WTC11 (cell line): ENCODE measurements around the gene DISP3. TPM values are rescaled to one million over a fixed set of nuclear protein-coding genes. Genes with fewer than 3 reads are reported as not detected.

ENCODE experiments used
- ATAC-seq: fragments of 200-7000 bp; cut with Tn5 transposase; 2 replicates; pipeline ENCODE4 v1.10.0; 2021; ENCODE audit warnings: mild to moderate bottlenecking, moderate library complexity
- CTCF ChIA-PET: fragments of 300-600 bp; sonication (Branson Sonifier 250); formaldehyde crosslinking; loops from one replicate; lab custom pipeline; 2021; ENCODE audit warnings: antibody characterized with exemption; lab: Charles Lee
- POLR2A ChIA-PET: fragments of 350-600 bp; sonication (Branson Sonifier 250); formaldehyde crosslinking; loops from one replicate; lab custom pipeline; 2021; ENCODE audit warnings: antibody characterized with exemption; lab: Charles Lee
- DNase-seq: peaks from one replicate; pipeline ENCODE4 v3.0.0; 2021; ENCODE audit warnings: low spot score
- H3K27ac Mint-ChIP-seq: 2 replicates; pipeline ENCODE4 v1.8.0; 2021; ENCODE audit warnings: mixed read lengths
- H3K27me3 Mint-ChIP-seq: 2 replicates; pipeline ENCODE4 v1.8.0; 2021; ENCODE audit warnings: low read depth, mild to moderate bottlenecking, moderate library complexity, mixed read lengths
- H3K36me3 Mint-ChIP-seq: 2 replicates; pipeline ENCODE4 v1.8.0; 2021; ENCODE audit warnings: mixed read lengths
- H3K4me1 Mint-ChIP-seq: 2 replicates; pipeline ENCODE4 v1.8.0; 2022; ENCODE audit warnings: mixed read lengths
- H3K4me3 Mint-ChIP-seq: 2 replicates; pipeline ENCODE4 v1.8.0; 2021; ENCODE audit warnings: mild to moderate bottlenecking, moderate library complexity, mixed read lengths
- H3K9me3 Mint-ChIP-seq: 2 replicates; pipeline ENCODE4 v1.8.0; 2021; ENCODE audit warnings: mixed read lengths
- EMX1 ChIP-seq: fragments of 250-450 bp; sonication (Bioruptor Pico); IDR thresholded peaks from 2 replicates; pipeline ENCODE4 v1.8.0; 2021; ENCODE audit warnings: mild to moderate bottlenecking
- HMGA2 ChIP-seq: fragments of 250-450 bp; sonication (Bioruptor Pico); IDR thresholded peaks from 2 replicates; pipeline ENCODE4 v1.4.0; 2021; ENCODE audit warnings: mild to moderate bottlenecking, moderate library complexity
- MYBL2 ChIP-seq: sonication (generic); formaldehyde crosslinking; IDR thresholded peaks from 2 replicates; pipeline ENCODE4 v1.8.1; 2023; ENCODE audit warnings: mild to moderate bottlenecking, moderate library complexity, missing genetic modification reagents
- RELA ChIP-seq: sonication (generic); formaldehyde crosslinking; IDR thresholded peaks from 2 replicates; pipeline ENCODE4 v1.8.1; 2022; ENCODE audit warnings: missing genetic modification reagents, mild to moderate bottlenecking, borderline replicate concordance
- TEAD1 ChIP-seq: sonication (generic); formaldehyde crosslinking; IDR thresholded peaks from 2 replicates; pipeline ENCODE4 v1.8.0; 2022; ENCODE audit warnings: mild to moderate bottlenecking, missing genetic modification reagents
- TEAD4 ChIP-seq: sonication (generic); formaldehyde crosslinking; IDR thresholded peaks from 2 replicates; pipeline ENCODE4 v1.8.0; 2022; ENCODE audit warnings: mild to moderate bottlenecking, missing genetic modification reagents
- ZNF138 ChIP-seq: sonication (generic); formaldehyde crosslinking; conservative IDR thresholded peaks from 2 replicates; pipeline ENCODE4 v1.8.1; 2022; ENCODE audit warnings: mild to moderate bottlenecking, moderate library complexity, missing genetic modification reagents
- ZNF396 ChIP-seq: fragments of 250-450 bp; sonication (Bioruptor Pico); IDR thresholded peaks from 2 replicates; pipeline ENCODE4 v1.8.0; 2021; ENCODE audit warnings: mild to moderate bottlenecking, moderate library complexity, borderline replicate concordance
- total RNA-seq: library from RNA; stranded (reverse); gene quantifications from 3 replicates; pipeline ENCODE4 v1.2.3, GENCODE V29; 2021
- TF ChIP-seq, protein P1 (sequence below): fragments of 250-450 bp; sonication (Bioruptor Pico); IDR thresholded peaks from 2 replicates; pipeline ENCODE4 v1.9.0; 2021; ENCODE audit warnings: mild to moderate bottlenecking
- TF ChIP-seq, protein P2 (sequence below): sonication (generic); formaldehyde crosslinking; IDR thresholded peaks from 2 replicates; pipeline ENCODE4 v1.8.1; 2023; ENCODE audit warnings: mild to moderate bottlenecking, missing genetic modification reagents, moderate library complexity
- TF ChIP-seq, protein P3 (sequence below): sonication (generic); formaldehyde crosslinking; IDR thresholded peaks from 2 replicates; pipeline ENCODE4 v1.8.1; 2023; ENCODE audit warnings: mild to moderate bottlenecking, moderate library complexity, missing genetic modification reagents
- TF ChIP-seq, protein P4 (sequence below): sonication (generic); formaldehyde crosslinking; IDR thresholded peaks from 2 replicates; pipeline ENCODE4 v1.8.0; 2023; ENCODE audit warnings: mild to moderate bottlenecking, missing genetic modification reagents
- TF ChIP-seq, protein P5 (sequence below): sonication (generic); formaldehyde crosslinking; IDR thresholded peaks from 2 replicates; pipeline ENCODE4 v1.8.0; 2022; ENCODE audit warnings: mild to moderate bottlenecking, missing genetic modification reagents
- TF ChIP-seq, protein P6 (sequence below): sonication (generic); formaldehyde crosslinking; IDR thresholded peaks from 2 replicates; pipeline ENCODE4 v1.8.1; 2023; ENCODE audit warnings: mild to moderate bottlenecking, missing genetic modification reagents
- TF ChIP-seq, protein P7 (sequence below): sonication (generic); formaldehyde crosslinking; IDR thresholded peaks from 2 replicates; pipeline ENCODE4 v1.8.1; 2022; ENCODE audit warnings: low read depth, mild to moderate bottlenecking, moderate library complexity, missing genetic modification reagents, borderline replicate concordance

DISP3 gene
- total RNA-seq, 1 experiment from 2014 or later, result 6.0 TPM

DNA sequence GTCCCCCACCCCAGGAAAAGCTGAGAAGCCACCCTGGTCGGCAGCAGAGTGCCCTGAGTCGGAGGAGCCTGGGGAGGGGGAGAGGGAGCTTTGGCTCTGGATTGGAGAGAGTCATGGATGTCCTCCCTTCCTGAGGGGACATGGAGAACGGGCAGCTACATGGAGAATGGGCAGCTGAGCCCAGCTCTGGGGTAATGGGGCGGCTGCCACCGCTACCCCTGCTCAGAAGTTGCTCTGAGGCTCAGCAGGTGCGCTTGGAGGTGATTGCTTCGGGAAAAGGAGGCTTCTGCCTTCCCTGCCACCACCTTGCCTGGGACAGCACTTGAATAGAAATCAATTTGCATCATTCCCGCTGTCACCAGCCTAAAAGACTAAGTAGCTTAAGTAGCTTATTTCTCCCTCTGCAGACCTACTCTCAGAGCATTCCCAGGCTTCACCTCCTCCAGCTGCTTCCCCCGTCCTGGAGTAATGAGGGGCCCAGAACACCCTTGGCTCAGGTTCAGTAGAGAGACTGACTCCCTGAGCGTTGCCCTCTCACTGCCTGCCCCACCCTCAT lies 8.3 kb downstream of the DISP3 start (continued):
- TF ChIP-seq, protein P1, sequence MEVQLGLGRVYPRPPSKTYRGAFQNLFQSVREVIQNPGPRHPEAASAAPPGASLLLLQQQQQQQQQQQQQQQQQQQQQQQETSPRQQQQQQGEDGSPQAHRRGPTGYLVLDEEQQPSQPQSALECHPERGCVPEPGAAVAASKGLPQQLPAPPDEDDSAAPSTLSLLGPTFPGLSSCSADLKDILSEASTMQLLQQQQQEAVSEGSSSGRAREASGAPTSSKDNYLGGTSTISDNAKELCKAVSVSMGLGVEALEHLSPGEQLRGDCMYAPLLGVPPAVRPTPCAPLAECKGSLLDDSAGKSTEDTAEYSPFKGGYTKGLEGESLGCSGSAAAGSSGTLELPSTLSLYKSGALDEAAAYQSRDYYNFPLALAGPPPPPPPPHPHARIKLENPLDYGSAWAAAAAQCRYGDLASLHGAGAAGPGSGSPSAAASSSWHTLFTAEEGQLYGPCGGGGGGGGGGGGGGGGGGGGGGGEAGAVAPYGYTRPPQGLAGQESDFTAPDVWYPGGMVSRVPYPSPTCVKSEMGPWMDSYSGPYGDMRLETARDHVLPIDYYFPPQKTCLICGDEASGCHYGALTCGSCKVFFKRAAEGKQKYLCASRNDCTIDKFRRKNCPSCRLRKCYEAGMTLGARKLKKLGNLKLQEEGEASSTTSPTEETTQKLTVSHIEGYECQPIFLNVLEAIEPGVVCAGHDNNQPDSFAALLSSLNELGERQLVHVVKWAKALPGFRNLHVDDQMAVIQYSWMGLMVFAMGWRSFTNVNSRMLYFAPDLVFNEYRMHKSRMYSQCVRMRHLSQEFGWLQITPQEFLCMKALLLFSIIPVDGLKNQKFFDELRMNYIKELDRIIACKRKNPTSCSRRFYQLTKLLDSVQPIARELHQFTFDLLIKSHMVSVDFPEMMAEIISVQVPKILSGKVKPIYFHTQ, result no peak
- TF ChIP-seq ZNF396 (CRISPR knock-in tag) (no peak), MYBL2 (CRISPR knock-in tag) (no peak), ZNF138 (no peak)
- TF ChIP-seq, protein P2, sequence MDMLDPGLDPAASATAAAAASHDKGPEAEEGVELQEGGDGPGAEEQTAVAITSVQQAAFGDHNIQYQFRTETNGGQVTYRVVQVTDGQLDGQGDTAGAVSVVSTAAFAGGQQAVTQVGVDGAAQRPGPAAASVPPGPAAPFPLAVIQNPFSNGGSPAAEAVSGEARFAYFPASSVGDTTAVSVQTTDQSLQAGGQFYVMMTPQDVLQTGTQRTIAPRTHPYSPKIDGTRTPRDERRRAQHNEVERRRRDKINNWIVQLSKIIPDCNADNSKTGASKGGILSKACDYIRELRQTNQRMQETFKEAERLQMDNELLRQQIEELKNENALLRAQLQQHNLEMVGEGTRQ (CRISPR knock-in tag), result no peak
- TF ChIP-seq, protein P3, sequence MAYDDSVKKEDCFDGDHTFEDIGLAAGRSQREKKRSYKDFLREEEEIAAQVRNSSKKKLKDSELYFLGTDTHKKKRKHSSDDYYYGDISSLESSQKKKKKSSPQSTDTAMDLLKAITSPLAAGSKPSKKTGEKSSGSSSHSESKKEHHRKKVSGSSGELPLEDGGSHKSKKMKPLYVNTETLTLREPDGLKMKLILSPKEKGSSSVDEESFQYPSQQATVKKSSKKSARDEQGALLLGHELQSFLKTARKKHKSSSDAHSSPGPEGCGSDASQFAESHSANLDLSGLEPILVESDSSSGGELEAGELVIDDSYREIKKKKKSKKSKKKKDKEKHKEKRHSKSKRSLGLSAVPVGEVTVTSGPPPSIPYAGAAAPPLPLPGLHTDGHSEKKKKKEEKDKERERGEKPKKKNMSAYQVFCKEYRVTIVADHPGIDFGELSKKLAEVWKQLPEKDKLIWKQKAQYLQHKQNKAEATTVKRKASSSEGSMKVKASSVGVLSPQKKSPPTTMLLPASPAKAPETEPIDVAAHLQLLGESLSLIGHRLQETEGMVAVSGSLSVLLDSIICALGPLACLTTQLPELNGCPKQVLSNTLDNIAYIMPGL (CRISPR knock-in tag), result no peak

DNA sequence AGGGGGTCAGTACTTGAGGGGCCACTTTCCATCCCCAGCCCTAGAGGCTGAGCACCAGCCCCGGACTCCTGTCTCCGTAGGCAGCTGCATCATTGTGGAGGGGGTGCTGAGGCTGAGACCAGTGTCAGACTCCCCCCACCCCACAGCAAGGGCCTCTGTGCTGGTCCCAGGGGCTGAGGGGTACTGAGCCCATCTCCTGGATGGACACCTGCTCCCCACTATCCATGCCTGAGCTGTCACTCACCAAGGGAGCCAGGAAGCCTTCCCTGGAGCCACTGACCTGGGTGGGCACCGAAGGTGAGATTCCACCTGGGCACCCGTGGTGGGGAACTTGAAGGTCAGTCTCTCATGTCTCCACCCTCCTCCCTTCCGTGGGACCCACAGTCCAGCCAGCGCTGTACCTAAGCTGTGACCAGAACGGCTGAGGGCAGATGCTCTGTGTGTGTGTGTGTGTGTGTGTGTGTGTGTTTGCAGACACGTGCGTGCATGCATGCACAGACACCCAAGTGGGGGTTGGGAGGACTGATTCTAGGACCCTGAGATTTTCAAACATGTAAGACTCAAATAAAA lies 9.3 kb downstream of the DISP3 start:
- ChIA-PET CTCF (interaction anchor here (0.9 to 4.1 kb wide), 7 partner anchors 9 to 297 kb away, joined by 3 to 24 read pairs (median 5); partner anchors contain the start of gene DISP3), POLR2A (no interaction called here)
- H3K27ac Mint-ChIP-seq, result no peak overlapping the region
- H3K36me3 Mint-ChIP-seq, result 0 out of 2 replicates have a peak, but pooled peaks cover 3% of the 10 kb centered on the region
- no peaks in the 10 kb centered on the region for H3K27me3 Mint-ChIP-seq
- no peak for TF ChIP-seq HMGA2 (CRISPR knock-in tag)
- H3K4me1 Mint-ChIP-seq, result peaks cover 23% of the 10 kb centered on the region
- H3K4me3 Mint-ChIP-seq, result no peak overlapping the region
- peak; percentile 5 for DNase-seq
- H3K9me3 Mint-ChIP-seq, result no peaks in the 10 kb centered on the region
- no peak for ATAC-seq

DNA sequence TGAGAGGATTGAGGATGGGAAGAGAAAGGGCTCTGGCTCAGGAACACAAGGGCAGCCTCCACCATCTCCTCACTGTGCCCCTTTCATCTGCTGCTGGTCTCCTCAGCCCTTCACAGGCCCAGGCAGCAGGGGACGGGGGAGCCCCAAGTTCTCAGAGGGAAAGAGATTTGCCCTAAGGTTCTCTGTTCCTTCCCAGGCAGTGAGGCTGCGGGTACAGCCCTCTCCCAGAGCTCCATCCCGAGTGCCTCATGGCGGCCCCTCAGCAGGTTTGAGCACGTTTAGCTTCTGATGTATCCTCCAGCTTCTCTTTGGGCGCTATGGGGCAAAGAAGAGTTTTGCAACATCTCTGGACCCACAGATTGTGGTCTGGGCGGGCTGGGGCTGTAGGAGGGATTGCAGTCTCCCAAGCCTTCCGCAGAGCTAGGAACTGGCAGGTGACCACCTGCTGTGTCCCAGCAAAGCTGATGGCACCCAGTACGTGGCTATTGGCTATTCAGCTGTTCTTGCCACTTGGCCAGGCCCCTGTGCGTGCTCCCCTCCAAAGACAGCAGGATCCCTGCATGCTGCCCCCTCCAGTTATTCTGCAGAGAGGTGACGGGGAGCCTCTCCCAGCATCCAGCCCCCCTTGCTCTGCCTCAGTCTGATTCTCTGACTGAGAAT lies 10.1 kb downstream of the DISP3 start:
- ChIA-PET CTCF (interaction anchor here (0.5 to 4.1 kb wide), 7 partner anchors 10 to 528 kb away, joined by 3 to 24 read pairs (median 4); partner anchors contain the start of gene DISP3), POLR2A (no interaction called here)
- no peak overlapping the region for H3K4me3 Mint-ChIP-seq
- TF ChIP-seq RELA (CRISPR knock-in tag), result no peak
- no peak for TF ChIP-seq EMX1 (CRISPR knock-in tag)
- TF ChIP-seq, protein P4, sequence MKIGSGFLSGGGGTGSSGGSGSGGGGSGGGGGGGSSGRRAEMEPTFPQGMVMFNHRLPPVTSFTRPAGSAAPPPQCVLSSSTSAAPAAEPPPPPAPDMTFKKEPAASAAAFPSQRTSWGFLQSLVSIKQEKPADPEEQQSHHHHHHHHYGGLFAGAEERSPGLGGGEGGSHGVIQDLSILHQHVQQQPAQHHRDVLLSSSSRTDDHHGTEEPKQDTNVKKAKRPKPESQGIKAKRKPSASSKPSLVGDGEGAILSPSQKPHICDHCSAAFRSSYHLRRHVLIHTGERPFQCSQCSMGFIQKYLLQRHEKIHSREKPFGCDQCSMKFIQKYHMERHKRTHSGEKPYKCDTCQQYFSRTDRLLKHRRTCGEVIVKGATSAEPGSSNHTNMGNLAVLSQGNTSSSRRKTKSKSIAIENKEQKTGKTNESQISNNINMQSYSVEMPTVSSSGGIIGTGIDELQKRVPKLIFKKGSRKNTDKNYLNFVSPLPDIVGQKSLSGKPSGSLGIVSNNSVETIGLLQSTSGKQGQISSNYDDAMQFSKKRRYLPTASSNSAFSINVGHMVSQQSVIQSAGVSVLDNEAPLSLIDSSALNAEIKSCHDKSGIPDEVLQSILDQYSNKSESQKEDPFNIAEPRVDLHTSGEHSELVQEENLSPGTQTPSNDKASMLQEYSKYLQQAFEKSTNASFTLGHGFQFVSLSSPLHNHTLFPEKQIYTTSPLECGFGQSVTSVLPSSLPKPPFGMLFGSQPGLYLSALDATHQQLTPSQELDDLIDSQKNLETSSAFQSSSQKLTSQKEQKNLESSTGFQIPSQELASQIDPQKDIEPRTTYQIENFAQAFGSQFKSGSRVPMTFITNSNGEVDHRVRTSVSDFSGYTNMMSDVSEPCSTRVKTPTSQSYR (CRISPR knock-in tag), result no peak
- TF ChIP-seq, protein P5, sequence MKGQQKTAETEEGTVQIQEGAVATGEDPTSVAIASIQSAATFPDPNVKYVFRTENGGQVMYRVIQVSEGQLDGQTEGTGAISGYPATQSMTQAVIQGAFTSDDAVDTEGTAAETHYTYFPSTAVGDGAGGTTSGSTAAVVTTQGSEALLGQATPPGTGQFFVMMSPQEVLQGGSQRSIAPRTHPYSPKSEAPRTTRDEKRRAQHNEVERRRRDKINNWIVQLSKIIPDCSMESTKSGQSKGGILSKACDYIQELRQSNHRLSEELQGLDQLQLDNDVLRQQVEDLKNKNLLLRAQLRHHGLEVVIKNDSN (CRISPR knock-in tag), result no peak
- no peak for TF ChIP-seq TEAD4 (CRISPR knock-in tag)
- TF ChIP-seq, protein P6, sequence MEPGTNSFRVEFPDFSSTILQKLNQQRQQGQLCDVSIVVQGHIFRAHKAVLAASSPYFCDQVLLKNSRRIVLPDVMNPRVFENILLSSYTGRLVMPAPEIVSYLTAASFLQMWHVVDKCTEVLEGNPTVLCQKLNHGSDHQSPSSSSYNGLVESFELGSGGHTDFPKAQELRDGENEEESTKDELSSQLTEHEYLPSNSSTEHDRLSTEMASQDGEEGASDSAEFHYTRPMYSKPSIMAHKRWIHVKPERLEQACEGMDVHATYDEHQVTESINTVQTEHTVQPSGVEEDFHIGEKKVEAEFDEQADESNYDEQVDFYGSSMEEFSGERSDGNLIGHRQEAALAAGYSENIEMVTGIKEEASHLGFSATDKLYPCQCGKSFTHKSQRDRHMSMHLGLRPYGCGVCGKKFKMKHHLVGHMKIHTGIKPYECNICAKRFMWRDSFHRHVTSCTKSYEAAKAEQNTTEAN (CRISPR knock-in tag), result no peak
- TF ChIP-seq TEAD1, result no peak
- TF ChIP-seq, protein P7, sequence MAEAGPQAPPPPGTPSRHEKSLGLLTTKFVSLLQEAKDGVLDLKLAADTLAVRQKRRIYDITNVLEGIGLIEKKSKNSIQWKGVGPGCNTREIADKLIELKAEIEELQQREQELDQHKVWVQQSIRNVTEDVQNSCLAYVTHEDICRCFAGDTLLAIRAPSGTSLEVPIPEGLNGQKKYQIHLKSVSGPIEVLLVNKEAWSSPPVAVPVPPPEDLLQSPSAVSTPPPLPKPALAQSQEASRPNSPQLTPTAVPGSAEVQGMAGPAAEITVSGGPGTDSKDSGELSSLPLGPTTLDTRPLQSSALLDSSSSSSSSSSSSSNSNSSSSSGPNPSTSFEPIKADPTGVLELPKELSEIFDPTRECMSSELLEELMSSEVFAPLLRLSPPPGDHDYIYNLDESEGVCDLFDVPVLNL (CRISPR knock-in tag), result no peak
- peak; percentile 9 for DNase-seq
- ATAC-seq, result no peak
- H3K36me3 Mint-ChIP-seq, result peaks cover 8% of the 10 kb centered on the region; the same call in 1 of the 2 replicates
- peaks cover 7% of the 10 kb centered on the region for H3K9me3 Mint-ChIP-seq
- no peaks in the 10 kb centered on the region for H3K27me3 Mint-ChIP-seq
- H3K4me1 Mint-ChIP-seq, result peaks cover 22% of the 10 kb centered on the region
- no peak overlapping the region for H3K27ac Mint-ChIP-seq
